ENCODE data around the gene ASIC2. TPM values are rescaled to one million over a fixed set of nuclear protein-coding genes. Genes with fewer than 3 reads are reported as not detected.
A peak's percentile ranks its signal among the peaks of the same experiment; 100 is the strongest.

The ASIC2 gene
- total RNA-seq, 1 donor = 0.18 TPM

DNA sequence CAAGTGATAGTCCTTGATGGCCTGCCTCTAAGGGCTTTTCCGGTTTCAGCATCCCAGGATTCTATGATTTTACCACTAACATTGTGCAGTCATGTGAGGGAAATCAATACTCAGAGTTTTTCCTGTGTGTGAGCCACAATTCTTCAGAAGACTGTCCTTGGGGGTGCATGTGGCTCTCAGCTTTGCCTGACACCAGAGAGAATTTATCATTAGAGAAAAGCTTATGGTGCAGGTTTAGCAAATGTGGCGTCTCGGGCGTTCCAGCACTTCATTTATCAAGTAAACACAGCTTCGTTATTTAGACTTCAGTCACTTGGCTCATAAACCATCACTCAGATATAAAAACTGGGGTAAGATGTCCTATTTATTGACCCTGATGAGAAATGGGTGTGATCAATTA, 238.7 kb downstream of the ASIC2 start:
- no peak overlapping the region for H3K4me3 ChIP-seq (ENCODE audit: low read depth, low read length)

DNA sequence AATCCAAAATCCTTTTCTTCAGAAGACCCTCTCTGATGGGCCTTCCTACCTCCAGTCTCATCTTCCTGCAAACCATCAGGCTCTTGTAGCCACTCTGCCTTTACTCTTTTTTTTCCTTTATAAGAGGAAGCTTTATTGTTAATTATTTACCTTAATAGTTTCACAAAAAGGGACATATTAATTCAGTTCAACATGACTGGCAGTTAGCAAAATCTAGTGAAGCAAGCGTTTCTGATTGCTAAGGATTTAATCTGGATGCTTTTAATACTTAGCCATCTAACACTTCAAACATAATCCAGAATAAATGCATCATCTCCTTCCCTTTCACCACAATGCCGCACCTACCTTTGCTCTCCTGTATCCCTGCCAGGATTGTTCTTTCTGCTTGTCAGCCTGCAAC, 239.4 kb downstream of the ASIC2 start:
- TF ChIP-seq, protein P1, sequence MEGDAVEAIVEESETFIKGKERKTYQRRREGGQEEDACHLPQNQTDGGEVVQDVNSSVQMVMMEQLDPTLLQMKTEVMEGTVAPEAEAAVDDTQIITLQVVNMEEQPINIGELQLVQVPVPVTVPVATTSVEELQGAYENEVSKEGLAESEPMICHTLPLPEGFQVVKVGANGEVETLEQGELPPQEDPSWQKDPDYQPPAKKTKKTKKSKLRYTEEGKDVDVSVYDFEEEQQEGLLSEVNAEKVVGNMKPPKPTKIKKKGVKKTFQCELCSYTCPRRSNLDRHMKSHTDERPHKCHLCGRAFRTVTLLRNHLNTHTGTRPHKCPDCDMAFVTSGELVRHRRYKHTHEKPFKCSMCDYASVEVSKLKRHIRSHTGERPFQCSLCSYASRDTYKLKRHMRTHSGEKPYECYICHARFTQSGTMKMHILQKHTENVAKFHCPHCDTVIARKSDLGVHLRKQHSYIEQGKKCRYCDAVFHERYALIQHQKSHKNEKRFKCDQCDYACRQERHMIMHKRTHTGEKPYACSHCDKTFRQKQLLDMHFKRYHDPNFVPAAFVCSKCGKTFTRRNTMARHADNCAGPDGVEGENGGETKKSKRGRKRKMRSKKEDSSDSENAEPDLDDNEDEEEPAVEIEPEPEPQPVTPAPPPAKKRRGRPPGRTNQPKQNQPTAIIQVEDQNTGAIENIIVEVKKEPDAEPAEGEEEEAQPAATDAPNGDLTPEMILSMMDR (IDR thresholded peaks at IDR 0.05; ENCODE audit: insufficient read depth, low read length) = no peak
- DNase-seq (ENCODE audit: low read depth) = no peak
- no peak overlapping the region for H3K4me3 ChIP-seq (ENCODE audit: low read depth, low read length)

More for the DNA sequence above, 238.7 kb downstream of the ASIC2 start:
- TF ChIP-seq, protein P1 (IDR thresholded peaks at IDR 0.05; ENCODE audit: insufficient read depth, low read length) = no peak
- DNase-seq (ENCODE audit: low read depth) = no peak

DNA sequence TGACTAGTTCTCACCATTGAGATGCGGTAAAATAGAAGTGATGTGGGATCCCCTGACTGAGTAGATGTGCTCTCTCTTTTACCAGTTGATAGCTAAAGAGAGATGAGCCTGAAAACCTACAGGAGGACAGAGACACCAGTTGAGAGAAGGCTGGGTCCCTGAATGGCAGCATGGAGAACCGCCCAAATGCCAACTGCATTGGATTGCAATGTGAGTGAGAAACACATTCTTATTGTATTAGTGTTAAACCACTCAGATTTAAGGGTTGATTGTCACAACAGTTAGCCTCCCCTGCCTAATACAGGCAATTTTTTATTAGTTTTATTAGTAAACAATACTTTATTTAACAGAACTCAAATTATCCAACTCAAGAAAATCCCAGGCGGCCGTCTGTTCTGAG, 240.2 kb downstream of the ASIC2 start:
- TF ChIP-seq, protein P1 (IDR thresholded peaks at IDR 0.05; ENCODE audit: insufficient read depth, low read length) = no peak
- DNase-seq (ENCODE audit: low read depth) = no peak
- H3K4me3 ChIP-seq (ENCODE audit: low read depth, low read length) = no peak overlapping the region

DNA sequence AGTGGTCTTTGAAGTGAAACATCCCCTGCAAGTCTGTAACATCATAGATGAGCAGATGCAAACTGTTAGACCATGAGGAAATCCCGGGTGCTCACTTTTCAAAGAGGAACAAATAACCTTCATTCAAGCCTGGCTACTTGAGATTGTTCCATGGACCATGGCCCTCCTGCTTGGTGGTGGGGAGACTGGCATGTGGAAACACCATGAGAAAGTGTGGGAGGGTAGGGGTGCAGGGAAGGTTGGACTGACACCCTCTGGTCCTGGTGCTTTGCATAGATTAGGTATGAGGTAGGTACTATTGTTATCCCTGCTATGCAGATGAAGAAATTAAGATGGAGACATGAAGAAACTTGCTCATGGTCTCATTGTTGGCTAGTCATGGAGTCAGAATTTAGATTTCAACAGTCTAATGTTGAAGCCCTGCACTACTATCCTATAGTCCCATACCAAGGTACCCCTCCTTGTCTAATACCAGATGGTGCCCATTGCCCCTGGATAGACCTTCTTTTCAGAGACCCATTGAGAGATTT, 242.4 kb downstream of the ASIC2 start:
- no peak overlapping the region for H3K4me3 ChIP-seq (ENCODE audit: low read depth, low read length)
- no peak for DNase-seq (ENCODE audit: low read depth)
- TF ChIP-seq, protein P1 (IDR thresholded peaks at IDR 0.05; ENCODE audit: insufficient read depth, low read length) = no peak

DNA sequence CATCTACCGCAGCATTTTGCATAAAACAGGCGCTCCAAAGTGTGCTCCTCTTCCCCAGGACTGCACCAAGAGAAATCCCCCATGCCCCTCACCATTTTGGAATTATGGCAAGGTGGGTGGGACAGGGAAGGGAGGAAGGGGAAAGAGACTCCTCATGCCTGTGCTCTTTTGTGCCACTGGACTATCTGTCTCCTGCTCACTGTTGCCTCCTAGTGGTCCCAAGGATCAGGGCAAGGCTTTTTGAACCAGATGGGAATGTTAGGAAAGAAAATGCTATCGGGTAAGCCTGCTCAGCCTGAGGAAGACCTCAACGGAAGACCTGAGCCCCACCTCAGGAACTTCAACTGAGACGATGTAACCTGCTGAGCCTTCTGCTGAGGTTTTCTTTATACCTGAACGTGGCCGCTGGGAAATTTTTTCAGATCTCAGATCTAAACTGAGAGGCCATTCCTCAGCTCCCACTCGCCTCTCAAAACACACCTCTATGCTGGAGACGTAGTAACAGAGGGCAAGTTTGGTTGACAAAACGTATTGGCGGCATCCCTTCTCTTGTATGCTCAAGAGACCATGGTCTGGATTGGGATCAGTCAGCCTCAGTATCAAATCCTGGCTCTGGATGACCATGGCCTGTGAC, 243.2 kb downstream of the ASIC2 start:
- peak; percentile 60 for DNase-seq (ENCODE audit: low read depth)
- TF ChIP-seq, protein P1 (IDR thresholded peaks at IDR 0.05; ENCODE audit: insufficient read depth, low read length) = peak; percentile 97

DNA sequence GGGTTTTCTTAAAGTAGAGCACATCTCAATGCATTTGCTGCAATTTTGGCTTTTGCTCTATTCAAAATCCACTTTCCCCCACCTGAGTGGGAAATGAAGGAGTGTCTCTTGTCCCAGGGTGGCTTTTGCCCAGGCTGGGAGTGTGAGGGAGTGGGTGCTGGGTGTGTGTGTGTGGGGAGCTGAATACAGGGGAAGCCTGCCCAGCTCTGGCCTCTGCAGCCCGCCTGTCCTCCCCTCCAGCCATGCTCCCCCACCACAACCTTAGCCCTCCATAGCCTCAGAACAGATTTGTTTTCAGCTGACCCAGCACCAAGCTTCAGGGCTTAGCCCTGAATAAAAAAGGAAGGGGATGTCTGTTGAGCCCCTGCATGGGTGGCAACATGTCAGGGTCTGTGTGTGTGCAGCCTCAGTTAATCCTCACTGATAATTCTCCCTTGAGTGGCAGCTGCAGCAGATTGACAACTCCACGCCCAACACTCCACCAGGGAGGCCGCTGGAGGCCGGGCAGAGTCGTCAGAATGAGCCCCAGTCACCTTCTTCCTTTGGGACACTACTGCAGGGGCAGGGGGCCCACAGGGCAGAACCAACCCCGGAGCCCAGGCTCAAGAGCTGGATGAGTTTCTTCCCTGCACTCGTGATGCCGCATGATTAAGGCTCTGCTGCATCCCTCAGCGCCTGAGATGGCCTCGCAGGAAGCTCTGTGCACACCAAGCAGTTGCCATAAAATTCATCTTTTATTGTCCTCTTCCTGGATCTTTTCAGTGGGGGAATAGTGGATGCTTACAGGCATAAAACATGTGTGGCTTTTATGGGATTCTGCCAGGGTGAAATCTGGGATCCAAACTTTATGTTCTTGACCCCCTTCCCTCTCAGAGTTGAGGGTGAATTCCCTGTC, 246.5 kb downstream of the ASIC2 start:
- TF ChIP-seq, protein P1 (IDR thresholded peaks at IDR 0.05; ENCODE audit: insufficient read depth, low read length) = no peak
- DNase-seq (ENCODE audit: low read depth) = no peak
- H3K4me3 ChIP-seq (ENCODE audit: low read depth, low read length) = no peak overlapping the region

More for the DNA sequence above, 243.2 kb downstream of the ASIC2 start:
- no peak overlapping the region for H3K4me3 ChIP-seq (ENCODE audit: low read depth, low read length)

All from fibroblast of the aortic adventitia (primary cell).